ENCODE data around the gene DAPP1. TPM values are rescaled to one million over a fixed set of nuclear protein-coding genes. Genes with fewer than 3 reads are reported as not detected.

Gene DAPP1
- total RNA-seq, 4 donors from 2014 or later, result 14.6 to 52.2 (median 25.7) TPM

DNA sequence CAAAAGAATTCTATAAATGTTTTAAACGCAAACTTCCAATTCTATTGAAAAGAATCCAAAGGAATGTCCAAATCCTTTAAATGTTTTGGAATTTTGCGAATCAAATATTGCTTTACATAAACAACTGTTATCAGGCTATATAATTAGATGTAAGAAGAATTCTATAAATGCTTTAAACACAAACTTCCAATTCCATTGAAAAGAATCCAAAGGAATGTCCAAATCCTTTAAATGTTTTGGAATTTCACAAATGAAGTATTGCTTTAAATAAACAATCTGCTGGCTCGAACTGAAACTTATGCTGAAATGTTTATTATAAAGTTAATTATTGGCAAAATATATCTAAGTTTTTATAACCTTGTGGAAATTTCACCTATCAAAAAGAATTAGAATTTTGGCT lies 16.1 kb downstream of the DAPP1 start:
- WGBS, result 76% methylated on average over 3 of the region's 3 CpGs
- TF ChIP-seq CTCF (IDR thresholded peaks at IDR 0.05) (no peak), POLR2A (IDR thresholded peaks at IDR 0.05) (no peak), EP300 (IDR thresholded peaks at IDR 0.05) (no peak), POLR2AphosphoS5 (IDR thresholded peaks at IDR 0.05) (no peak)
- no peaks in the 10 kb centered on the region for H3K27me3 ChIP-seq
- H3K4me3 ChIP-seq, result no peak overlapping the region
- H3K4me1 ChIP-seq, result no peaks in the 10 kb centered on the region
- H3K9me3 ChIP-seq, result no peaks in the 10 kb centered on the region
- no peak for DNase-seq (ENCODE audit: low spot score in 2 of 2)
- no peak overlapping the region for H3K27ac ChIP-seq
- H3K36me3 ChIP-seq, result peaks cover 6% of the 10 kb centered on the region

GRCh38 chr4:99833756-99834155 lies 17.1 kb downstream of the DAPP1 start:
- H3K36me3 ChIP-seq, result peaks cover 6% of the 10 kb centered on the region
- no peak overlapping the region for H3K4me3 ChIP-seq
- H3K27ac ChIP-seq, result no peak overlapping the region
- WGBS, result 89% methylated on average over 5 of the region's 5 CpGs
- no peaks in the 10 kb centered on the region for H3K27me3 ChIP-seq
- no peaks in the 10 kb centered on the region for H3K9me3 ChIP-seq
- no peak for DNase-seq (ENCODE audit: low spot score in 2 of 2)
- H3K4me1 ChIP-seq, result no peaks in the 10 kb centered on the region
- no peak for TF ChIP-seq EP300 (IDR thresholded peaks at IDR 0.05)
- no peak for TF ChIP-seq POLR2AphosphoS5 (IDR thresholded peaks at IDR 0.05)
- no peak for TF ChIP-seq CTCF (IDR thresholded peaks at IDR 0.05)
- no peak for TF ChIP-seq POLR2A (IDR thresholded peaks at IDR 0.05)

DNA sequence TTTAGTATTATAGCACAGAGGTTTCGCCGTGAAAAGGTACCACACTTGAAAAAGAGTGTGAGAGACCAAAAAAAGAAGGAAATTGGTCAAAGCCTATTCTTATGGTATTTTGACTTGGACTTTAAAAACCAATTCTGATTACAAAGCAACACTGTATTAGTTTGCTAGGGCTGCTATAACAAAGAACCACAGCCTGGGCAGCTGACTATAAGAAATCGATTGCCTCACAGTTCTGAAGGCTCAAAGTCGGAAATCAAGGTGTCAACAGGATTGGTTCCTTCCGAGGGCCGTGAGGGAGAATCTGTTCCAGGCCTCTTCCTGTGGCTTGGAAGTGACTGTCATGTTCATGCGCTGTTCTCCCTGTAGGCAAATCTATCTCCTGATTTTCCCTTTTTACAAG lies 17.9 kb downstream of the DAPP1 start:
- Histone ChIP-seq H3K27ac (no peak overlapping the region), H3K4me3 (no peak overlapping the region), H3K27me3 (no peaks in the 10 kb centered on the region), H3K9me3 (no peaks in the 10 kb centered on the region), H3K4me1 (no peaks in the 10 kb centered on the region), H3K36me3 (peaks cover 6% of the 10 kb centered on the region)
- DNase-seq (ENCODE audit: low spot score in 2 of 2), result no peak
- TF ChIP-seq POLR2AphosphoS5 (IDR thresholded peaks at IDR 0.05) (no peak), CTCF (IDR thresholded peaks at IDR 0.05) (no peak), EP300 (IDR thresholded peaks at IDR 0.05) (no peak), POLR2A (IDR thresholded peaks at IDR 0.05) (no peak)
- 92% methylated on average over 7 of the region's 7 CpGs for WGBS

GRCh38 chr4:99835942-99836341 lies 19.3 kb downstream of the DAPP1 start:
- Histone ChIP-seq H3K9me3 (no peaks in the 10 kb centered on the region), H3K27ac (no peak overlapping the region), H3K36me3 (peaks cover 6% of the 10 kb centered on the region), H3K27me3 (no peaks in the 10 kb centered on the region), H3K4me1 (no peaks in the 10 kb centered on the region), H3K4me3 (no peak overlapping the region)
- DNase-seq (ENCODE audit: low spot score in 2 of 2), result no peak
- TF ChIP-seq POLR2AphosphoS5 (IDR thresholded peaks at IDR 0.05) (no peak), POLR2A (IDR thresholded peaks at IDR 0.05) (no peak), EP300 (IDR thresholded peaks at IDR 0.05) (no peak), CTCF (IDR thresholded peaks at IDR 0.05) (no peak)
- WGBS, result 92% methylated on average over 2 of the region's 2 CpGs

DNA sequence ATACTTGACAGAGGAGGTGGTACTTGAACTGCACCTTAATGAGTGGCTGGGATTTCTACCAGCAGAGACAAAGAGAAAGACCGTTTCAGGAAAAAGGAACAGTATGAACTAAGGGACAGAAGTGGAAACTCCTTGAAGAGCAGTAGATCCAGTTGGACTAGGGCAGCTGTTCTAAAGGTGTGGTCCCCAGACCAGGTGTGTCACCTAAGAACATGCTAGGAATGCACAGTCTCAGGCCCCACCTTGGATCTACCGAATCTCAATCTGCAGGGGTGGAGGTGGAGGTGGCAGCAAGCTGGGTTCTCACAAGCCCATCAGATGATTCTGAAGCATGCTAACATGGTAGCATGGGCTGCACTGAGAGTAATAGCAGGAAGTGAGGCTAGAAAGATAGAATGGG lies 22.3 kb downstream of the DAPP1 start:
- Histone ChIP-seq H3K9me3 (no peaks in the 10 kb centered on the region), H3K36me3 (peaks cover 6% of the 10 kb centered on the region), H3K27me3 (no peaks in the 10 kb centered on the region), H3K27ac (no peak overlapping the region), H3K4me3 (no peak overlapping the region), H3K4me1 (no peaks in the 10 kb centered on the region)
- no peak for DNase-seq (ENCODE audit: low spot score in 2 of 2)
- WGBS, result 45% methylated on average over 2 of the region's 2 CpGs
- TF ChIP-seq CTCF (IDR thresholded peaks at IDR 0.05) (no peak), EP300 (IDR thresholded peaks at IDR 0.05) (no peak), POLR2AphosphoS5 (IDR thresholded peaks at IDR 0.05) (no peak), POLR2A (IDR thresholded peaks at IDR 0.05) (no peak)
